Spleen (tissue), 3 donors: ENCODE data around the gene EPB41.

Source experiments
- POLR2A ChIP-seq, 3 donors: fragments of 450-650 bp; IDR thresholded peaks; one replicate each; pipeline ENCODE4 v1.5.1; 2017; ENCODE audit warnings: antibody characterized with exemption in 3 of 3, mild to moderate bottlenecking in 1 of 3
- POLR2AphosphoS5 ChIP-seq, 3 donors: sonication (generic); formaldehyde crosslinking; IDR thresholded peaks; one replicate each; pipeline ENCODE4 v1.5.1; 2017; ENCODE audit warnings: antibody characterized with exemption in 3 of 3

GRCh38 chr1:28976248-28976647, 61.9 kb downstream of the EPB41 start:
- TF ChIP-seq POLR2A (IDR thresholded peaks at IDR 0.05): no peak
- TF ChIP-seq POLR2AphosphoS5 (IDR thresholded peaks at IDR 0.05): no peak
